NCI-H524 treated with DMSO at 0.1 percent for 48 hours (cell line): ENCODE measurements around the gene CMTM4.
"Not testable (repeated sequence)": the region's sequence is repeated elsewhere in the genome, so short reads cannot be mapped to it uniquely, and the experiment has no call there.

Experiments used
- DNase-seq: peaks from one replicate; lab custom pipeline; 2025; lab: John Stamatoyannopoulos, UW

CMTM4 gene

DNA sequence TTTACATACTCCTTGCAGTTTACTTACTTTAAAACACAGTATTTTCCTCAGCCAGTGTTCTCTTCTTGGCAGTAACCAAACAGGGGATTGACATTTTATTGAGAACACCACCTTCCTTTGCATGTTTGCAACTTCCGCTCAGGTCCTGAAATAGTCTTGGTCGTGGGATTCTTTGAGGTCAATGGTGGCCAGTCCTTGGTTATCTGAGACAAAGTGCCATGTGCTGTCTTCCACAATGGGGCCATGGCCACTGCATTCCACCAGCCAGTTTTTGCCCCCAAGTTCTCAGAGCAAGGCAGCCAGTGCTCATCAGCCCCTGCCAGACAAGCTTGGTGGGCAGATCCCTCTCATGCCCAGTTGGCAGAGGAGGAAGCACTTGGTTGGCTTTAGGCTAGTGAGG lies 22.9 kb downstream of the CMTM4 start:
- DNase-seq: no peak

DNA sequence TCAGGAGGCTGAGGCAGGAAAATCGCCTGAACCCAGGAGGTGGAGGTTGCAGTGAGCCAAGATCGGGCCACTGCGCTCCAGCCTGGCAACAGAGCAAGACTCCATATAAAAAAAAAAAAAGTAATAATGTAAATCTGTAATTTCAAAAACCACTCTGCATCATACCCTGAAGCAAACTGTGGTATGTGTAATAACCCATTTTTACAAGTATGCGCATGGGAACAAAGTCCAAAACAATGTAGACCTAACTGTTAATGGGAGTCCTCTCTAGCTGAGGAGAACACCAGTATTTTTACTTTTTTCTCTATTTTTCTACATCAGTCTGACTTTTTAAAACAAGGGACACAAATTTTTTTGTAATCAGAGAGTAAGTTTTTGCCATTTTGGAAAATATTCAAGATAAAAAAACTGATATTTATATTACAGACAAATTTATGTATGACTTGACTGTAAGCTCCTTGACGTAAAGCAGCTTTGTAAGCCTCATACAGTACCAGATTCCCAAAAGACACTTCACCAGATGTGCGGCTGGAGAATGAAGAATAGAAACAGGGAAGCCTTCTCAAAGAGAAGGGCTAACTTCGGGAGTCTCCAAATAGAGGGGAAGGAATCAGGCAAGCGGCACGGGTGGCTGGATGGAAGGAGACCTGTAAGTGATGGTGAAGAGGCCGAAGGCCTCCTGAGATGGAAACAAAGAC lies 25.7 kb downstream of the CMTM4 start:
- DNase-seq: no peak

DNA sequence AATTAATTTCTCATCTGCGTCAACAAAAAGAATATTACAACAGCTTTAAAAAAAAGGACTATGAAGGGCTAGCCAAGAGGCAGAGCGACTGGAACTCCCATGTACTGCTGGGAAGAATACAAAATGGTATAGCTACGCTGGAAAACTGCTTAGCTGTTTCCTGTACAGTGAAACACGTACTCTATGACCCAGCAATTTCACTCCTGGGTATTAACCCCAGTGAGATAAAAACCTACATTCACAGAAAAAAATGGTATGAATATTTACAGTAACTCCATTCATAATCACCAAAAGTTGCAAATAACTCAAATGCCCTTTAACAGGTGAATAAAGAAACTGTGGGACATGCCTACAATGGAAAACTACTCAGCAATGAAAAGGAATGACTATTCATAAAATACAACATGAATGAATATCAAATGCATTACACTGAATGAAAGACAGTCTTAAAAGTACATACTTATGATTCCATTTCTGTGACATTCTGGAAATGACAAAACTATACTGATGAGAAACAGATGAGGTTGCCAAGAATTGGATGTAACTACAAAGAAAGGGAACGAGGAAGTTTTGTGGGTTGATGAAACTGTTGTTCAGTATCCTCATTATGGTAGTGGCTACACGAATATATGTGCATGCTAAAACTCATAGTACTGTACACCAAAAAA lies 27.6 kb downstream of the CMTM4 start:
- no peak for DNase-seq

DNA sequence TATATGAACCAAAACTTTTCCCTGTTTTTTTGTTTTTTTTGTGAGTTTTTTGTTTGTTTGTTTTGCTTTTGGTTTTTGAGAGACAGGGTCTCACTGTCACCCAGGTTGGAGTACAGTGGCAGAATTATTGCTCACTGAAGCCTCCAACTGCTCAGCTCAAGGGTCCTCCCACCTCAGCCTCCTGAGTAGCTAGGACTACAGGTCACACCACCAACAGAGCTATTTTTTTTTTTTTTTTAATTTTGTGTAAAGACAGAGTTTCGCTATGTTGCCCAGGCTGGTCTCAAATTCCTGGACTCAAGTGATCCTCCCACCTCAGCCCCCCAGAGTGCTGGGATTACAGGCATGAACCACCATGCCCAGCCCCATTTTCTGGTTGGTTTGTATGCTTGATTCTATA lies 28.6 kb downstream of the CMTM4 start:
- DNase-seq: no peak

DNA sequence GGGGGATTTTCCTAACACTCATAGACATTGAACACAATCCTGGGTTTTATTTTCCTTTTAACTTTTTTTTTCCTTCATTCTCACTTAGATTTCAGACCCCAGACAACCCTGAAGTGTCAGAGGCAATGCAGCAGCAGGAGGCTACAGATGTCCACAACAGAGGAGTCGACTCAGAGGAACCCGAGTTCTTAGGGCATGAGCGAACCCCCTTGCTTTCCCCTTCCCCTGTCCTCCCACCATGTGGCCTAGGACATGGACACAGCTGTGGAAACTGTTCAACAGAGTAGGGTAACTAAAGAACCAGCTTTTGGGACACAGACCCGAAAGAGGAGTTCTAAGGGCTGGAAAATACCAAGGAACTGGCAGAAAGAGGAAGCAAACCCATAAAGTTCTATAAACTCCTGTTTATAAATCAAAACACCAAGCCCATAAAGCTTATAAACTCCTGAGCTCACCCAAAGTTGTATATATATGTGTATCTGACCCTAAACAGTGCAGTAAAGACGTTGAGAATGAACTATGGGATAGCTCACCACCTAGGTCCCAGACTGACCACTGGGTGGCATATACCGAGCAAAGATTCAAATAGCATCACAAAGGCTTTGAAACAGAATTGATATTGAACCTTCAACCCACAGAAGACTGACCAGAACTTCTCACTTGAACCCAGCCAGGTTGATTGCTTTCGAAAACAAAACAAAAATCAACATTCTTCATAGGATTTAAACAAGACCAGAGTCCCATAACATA lies 33.9 kb downstream of the CMTM4 start:
- no peak for DNase-seq

DNA sequence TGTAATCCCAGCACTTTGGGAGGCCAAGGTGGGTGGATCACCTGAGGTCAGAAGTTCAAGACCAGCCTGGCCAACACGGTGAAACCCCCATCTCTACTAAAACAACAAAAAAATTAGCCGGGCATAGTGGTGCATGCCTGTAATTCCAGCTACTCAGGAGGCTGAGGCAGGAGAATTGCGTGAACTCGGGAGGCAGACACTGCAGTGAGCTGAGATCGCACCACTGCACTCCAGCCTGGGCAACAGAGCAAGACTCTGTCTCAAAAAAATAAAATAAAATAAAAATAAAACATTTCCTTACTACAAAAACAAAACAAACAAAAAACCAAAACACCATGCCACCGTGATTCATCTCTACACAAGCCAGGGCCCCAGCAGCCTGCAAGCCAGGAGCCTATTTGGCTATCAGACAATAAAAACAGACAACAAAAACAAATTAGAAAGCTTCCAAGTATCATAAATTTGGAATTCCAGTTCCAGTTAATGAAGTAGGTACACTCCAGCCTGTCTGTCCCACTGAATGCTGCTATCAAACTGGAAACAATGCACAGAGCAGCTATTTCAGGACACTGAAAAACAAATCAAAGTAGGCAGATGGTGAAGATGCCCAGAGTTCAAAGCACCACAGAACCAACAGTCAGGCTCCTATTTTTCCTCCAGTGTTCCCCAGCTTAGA lies 34.7 kb downstream of the CMTM4 start:
- not testable (repeated sequence) for DNase-seq

DNA sequence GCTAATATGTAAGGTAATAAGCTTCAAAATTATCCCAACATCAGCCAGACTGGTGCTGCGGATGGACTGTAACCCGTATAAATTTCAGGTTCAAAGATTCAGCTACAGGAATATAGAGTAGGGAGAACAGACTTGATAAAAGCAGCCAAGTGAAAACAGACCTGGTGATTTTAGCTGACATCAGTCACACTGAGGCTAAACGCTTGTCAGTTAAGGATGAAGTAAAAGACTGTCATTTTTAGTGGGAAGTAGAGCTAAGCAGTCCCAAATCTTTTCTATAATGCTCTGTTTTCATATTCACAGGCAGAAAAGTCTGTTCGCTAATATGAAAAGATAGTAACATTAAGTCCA lies 35.4 kb downstream of the CMTM4 start:
- DNase-seq: no peak

DNA sequence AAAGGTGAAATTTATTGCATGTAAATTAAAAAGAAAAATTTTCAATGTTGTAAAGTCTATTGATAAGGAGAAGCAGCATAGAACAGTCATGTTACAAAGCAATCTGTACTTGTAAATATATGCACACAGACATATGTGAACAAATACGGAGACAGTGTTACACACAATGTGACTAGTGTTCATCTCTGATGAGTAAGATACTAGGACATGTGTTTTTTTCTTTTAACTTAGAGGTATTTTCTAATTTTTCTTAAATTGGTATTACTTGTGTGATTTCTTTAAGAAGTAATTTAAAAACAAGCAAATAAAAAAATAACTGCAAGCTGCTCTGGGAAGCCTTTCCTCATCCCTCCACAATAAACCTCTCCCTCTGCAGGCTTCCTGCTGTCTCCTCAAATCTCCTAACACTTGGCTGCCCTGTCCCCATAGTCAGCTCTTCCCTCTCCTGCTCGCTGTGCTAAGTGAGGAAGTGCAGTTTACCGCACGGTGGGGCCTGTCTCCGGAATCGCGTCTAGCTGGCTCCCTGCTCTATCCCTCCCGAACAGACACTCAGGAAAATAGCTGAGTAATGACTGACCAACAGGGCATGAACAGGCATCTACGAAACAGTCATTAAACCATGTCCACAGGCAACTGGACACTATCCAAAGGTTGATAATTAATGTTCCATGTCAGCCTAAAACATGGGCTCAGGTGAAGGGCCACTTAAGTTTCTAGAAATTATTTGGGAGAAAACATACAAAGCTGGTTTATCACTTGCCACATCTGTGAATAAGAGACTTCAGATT lies 35.9 kb downstream of the CMTM4 start:
- no peak for DNase-seq

DNA sequence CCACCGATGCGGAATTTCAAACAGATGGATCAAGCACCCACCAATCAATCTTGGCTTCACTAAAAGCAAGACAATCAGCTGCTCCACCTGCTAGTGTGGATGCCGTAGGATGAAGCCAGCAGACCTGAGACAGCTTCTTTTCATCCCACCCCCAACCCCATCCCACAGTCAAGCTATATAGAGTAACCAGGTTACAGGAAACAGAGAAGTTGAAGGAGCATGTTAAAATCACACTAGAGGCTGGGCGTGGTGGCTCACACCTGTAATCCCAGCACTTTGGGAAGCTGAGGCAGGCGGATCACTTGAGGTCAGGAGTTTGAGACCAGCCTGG lies 37.7 kb downstream of the CMTM4 start:
- no peak for DNase-seq

DNA sequence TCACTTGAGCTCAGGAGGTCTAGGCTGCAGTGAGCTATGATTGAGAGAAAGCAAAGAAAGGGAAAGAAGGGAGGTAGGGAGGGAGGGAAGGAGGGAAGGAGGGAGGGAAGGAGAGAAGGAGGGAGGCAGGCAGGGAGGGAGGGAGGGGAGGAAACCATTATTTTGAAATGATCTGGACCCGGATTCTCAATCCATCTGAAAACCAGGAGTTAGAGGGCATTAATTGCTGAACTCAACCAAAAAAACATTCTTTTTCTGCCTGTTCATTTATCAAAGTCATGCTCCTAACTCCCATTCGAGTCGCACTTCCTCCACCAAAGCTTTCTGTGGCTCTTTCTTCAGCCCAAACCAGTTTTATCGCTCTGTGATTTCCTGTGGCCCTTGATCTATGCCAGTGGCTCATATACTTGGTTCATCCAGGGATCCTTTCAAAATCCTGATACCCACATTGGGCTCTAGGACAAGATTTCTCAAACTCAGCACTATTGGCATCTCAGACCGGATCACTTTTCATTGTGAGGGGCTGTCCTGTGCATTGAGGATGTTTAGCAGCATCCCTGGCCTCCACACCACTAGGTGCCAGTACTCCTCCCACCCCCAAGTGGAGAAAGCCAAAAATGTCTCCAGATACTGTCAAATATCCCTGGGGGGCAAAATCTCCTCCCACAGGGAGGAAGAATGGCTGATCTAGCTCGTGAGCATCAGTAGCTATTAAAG lies 38.2 kb downstream of the CMTM4 start:
- DNase-seq: no peak

DNA sequence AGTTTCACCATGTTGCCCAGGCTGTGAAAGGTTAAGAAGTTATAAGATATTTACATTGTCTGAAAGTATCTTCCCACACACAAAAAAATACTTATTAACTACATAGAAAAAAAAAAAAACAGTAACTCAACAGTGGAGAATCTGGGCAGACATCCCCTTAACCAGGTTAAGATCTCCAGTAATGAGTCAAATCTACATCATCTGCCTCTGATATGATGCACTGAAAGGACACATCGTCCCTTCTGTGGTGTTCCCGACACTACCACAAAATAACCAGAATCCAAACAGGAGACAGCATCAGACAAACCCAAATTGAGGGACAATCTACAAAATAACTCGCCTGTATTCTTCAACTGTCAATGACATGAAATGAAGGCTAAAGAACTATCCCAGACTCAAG lies 40.0 kb downstream of the CMTM4 start:
- DNase-seq: no peak

DNA sequence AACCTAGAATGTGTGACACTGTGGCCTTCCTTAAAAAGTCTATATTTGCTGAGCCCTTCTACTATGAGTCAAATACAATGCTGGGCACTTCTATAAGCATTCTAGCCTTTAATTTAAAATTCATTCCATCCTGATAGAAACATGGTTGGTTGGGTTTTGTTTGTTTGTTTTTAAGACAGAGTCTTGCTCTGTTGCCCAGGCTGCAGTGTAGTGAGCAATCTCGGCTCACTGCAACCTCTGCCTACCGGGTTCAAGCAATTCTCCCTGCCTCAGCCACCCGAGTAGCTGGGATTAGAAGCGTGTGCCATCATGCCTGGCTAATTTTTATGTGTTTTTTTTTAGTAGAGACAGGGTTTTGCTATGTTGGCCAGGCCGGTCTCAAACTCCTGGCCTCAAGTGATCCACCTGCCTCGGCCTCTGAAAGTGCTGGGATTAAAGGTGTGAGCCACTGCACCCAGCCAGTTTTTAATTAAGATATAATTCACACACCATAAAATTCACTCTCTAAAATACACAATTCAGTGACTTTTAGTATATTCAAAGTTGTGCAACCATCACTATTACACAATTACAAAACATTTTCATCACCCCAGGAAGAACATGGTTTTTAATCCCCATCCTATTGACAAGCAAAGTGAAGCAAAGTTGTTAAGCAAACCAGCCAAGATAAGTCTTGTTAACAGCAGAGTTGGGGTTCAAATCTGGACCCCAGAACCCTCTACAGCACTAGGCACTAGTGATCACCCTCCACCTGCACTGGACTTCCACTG lies 42.8 kb downstream of the CMTM4 start:
- DNase-seq: no peak

DNA sequence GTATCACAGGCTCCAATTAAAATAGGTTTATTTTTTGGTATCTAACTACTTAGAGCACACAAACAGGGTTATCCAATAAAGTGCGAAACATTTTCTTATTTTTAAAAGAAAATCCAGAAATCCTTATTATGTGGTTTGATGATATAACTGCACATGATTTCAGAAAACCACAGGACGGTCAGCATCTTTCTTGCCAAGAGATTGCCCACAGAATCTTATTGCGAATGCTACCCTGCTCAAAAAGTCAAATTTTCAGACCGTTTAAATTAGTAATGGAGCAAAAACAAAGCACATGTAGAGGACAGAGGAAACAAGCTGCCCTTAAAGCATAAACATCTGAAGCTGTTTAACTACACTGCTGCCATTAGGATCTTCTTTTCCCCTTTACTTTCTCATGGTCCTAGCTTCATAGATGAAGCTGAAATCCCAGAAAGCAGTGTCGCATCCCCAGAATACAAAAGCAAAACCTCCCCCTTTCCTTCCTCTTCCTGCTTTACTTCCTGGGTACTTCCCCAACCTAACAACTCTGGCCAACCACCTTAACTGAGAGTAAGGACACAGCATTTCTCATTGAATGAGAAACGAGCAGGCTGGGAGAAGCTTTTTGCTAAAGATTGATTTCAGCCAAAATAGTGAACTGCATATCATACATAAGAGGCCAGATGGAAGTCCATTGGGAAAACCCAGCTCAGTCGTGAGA lies 43.7 kb downstream of the CMTM4 start:
- DNase-seq: no peak

DNA sequence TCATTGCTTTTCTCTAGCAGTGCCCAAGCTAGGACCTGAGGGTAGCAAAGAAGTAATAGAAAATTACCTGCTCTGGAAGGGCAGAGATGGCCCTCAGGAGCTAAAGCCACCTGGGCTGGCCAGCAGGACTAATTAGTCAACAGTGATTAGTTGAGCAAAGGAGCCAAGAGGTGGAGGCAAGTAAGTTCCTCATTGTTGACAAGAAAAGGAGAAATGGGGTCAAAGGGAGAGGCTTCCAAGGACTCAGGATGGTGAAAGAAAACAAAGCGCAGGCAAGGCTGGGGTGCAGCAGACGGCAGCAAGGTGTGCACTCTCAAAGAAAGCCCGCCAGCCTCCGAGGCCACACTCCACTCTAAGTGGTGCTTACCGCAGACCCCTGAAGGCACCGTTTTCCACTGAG lies 44.6 kb downstream of the CMTM4 start:
- no peak for DNase-seq

DNA sequence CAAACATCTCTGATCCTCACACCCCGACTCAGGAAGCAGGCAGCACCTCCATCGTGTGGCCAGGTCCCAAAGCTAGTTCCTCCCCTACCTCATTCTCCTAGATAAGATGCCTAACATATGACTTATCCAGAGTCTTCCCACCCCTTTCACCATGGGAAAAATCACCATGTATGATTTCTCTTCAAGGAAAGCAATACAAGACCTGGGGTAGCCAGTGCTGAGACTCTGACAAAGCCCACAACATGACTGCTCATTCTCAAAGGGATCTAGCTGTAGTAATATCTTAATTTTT lies 45.1 kb downstream of the CMTM4 start:
- no peak for DNase-seq

DNA sequence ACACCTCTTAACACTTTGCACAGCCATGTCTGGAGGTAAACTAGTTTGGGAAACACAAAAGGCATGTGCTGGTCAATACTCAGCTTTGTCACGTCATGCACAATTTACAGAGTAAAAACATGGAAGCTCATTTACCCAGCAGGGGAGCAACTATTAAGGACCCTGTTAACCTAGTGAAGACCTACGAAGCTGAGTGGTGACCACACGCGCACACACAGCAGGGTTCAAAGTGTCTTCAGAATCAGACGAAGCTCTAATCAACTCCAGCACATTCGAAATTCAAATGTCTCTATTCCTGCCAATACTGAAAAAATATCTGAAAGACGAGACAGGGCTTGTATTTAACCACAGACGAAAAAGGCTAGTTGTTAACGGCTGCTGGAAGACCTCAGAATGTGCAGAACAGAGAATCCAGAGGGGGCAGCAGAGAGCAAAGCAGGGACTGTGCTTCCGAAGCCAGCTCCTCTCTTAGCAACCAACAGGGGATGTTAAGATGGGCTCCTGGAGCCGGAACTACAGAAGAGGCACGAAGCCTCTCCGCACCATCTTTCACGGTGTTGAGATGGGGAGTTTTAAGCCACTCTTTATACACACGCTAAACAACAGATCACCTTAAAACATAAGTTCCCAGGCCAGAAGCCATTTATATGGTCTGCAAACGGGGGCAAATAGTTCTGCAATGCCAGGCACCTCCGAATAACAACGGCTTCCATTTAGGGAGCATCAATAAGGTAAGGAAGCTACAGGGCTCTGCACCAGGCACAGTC lies 45.7 kb downstream of the CMTM4 start:
- peak; percentile 24 for DNase-seq

DNA sequence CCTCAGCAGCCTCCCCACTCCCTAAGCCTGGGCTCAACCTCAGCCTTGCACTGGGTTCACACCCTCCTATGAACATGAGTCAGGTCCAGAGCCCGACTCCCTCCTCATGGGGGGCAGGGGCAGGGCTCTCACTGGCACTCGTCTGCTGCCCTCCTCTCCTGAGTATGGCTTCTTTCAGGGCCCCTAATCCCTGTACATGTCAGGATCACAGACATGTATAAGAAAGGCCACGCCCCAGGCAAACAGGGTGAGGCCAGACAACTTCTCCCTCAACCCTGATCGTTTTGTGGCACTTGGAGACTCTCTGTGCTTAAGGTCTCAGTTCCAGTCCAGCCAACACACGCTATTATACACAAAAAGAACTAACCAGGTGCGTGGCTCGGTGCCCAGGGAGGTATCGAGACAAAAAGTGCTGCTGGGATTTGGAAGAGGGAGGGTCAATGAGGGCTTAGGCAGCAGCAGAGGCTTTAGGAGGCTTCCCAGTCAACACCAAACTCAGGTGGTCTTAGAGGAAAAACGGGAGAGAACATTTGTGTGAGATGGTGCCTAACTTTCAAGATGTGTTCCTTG lies 46.8 kb downstream of the CMTM4 start:
- DNase-seq: no peak

DNA sequence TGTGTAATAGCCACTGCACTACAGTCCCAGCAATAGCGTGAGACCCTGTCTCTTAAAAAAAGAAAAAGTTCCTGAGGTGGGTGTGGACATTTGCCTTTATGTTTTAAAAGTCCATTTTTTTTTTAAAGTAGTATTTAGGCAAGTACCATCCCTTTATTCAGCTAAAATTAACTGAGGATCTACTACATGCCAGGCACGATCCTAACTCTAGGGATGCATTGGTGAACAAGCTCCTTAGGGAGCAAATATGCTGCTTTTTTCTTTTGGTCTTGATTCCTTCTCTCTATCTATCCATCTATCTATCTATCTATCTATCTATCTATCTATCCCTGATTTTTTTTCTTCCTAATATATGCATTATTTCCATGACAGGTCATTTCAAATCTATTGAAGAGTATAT lies 47.4 kb downstream of the CMTM4 start:
- DNase-seq: no peak

DNA sequence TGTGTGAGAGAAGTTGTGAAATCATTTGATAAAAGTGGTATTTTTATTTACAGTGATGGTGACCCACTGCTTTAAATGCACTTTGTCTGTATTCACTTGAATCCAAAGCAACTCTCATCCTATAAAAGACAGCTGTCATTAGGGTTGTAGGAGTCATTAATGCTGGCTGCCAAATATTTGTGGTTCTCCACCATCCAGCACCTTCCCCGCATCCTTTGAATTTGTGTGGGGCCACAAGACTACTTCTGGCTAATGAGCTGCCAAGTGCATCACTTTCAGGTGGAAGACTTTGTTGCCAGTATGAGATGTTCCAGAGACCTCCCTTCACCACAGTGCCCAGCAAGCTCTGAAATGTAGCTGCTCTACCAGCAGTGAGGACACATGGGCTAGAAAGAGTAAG lies 48.7 kb downstream of the CMTM4 start:
- DNase-seq: no peak
